ENCODE results near the gene IQCH.

DNA sequence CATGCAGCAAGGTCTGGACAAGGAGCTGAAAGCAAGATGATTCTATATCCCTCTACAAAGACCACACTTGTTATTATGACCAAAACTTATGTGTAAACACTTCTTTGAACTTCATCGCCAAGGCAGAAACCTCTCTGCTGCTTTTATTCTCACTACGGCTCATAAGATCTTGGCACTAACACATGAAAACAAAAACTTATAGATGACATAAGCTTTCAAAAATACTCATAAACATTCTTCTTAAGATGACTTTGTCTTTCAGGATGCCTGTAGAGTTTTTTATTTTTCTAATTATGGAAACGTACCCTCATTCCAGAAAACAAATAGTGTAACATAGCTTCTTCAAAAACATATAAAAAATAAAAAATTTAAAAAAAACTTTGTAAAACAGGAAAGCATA is 253.8 kb downstream of the IQCH start:
- TF ChIP-seq, protein P1, sequence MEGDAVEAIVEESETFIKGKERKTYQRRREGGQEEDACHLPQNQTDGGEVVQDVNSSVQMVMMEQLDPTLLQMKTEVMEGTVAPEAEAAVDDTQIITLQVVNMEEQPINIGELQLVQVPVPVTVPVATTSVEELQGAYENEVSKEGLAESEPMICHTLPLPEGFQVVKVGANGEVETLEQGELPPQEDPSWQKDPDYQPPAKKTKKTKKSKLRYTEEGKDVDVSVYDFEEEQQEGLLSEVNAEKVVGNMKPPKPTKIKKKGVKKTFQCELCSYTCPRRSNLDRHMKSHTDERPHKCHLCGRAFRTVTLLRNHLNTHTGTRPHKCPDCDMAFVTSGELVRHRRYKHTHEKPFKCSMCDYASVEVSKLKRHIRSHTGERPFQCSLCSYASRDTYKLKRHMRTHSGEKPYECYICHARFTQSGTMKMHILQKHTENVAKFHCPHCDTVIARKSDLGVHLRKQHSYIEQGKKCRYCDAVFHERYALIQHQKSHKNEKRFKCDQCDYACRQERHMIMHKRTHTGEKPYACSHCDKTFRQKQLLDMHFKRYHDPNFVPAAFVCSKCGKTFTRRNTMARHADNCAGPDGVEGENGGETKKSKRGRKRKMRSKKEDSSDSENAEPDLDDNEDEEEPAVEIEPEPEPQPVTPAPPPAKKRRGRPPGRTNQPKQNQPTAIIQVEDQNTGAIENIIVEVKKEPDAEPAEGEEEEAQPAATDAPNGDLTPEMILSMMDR (conservative IDR thresholded peaks at IDR 0.05 in 1 of 2, IDR thresholded peaks at IDR 0.05 in 1 of 2; ENCODE audit: low read depth in 1 of 2, low read length in 2 of 2), result no peak
- TF ChIP-seq EZH2 (IDR thresholded peaks at IDR 0.05; ENCODE audit: low read length, missing control alignments), result no peak
